MCF 10A (cell line): ENCODE results near the gene IKZF1. TPM values are rescaled to one million over a fixed set of nuclear protein-coding genes. Genes with fewer than 3 reads are reported as not detected.

Experiments
- BruUV-seq: library from RNA; stranded (reverse); fragments of 400-500 nt; replicated peaks from 2 replicates; lab custom pipeline; 2021; lab: Mats Ljungman, UMichigan
- CTCF ChIA-PET: fragments of 300-600 bp; sonication (Branson Sonifier 250); formaldehyde crosslinking; extraction: SDS; loops from one replicate; lab custom pipeline; 2021; ENCODE audit warnings: antibody characterized with exemption, inconsistent platforms; lab: Yijun Ruan, JAX
- POLR2A ChIA-PET: fragments of 300-600, 350-650 bp; sonication (Branson Sonifier 250); formaldehyde crosslinking; extraction: SDS; loops from one replicate; lab custom pipeline; 2020; ENCODE audit warnings: antibody characterized with exemption, inconsistent platforms; lab: Yijun Ruan, JAX
- DNase-seq: peaks from one replicate; pipeline ENCODE4 v3.0.0-alpha.2; 2018; ENCODE audit not compliant: unreplicated experiment
- H3K27ac Mint-ChIP-seq: one replicate; pipeline ENCODE4 v1.8.0; 2022; ENCODE audit warnings: mild to moderate bottlenecking, low read depth, mixed read lengths; ENCODE audit not compliant: unreplicated experiment
- H3K27me3 Mint-ChIP-seq: one replicate; pipeline ENCODE4 v1.8.0; 2022; ENCODE audit warnings: mixed read lengths; ENCODE audit not compliant: insufficient read depth, unreplicated experiment
- H3K36me3 Mint-ChIP-seq: one replicate; pipeline ENCODE4 v1.8.0; 2022; ENCODE audit warnings: mild to moderate bottlenecking, moderate library complexity, mixed read lengths; ENCODE audit not compliant: insufficient read depth, unreplicated experiment
- H3K4me1 Mint-ChIP-seq: one replicate; pipeline ENCODE4 v1.8.0; 2022; ENCODE audit warnings: mixed read lengths; ENCODE audit not compliant: insufficient read depth, unreplicated experiment
- H3K4me3 Mint-ChIP-seq: one replicate; pipeline ENCODE4 v1.8.0; 2022; ENCODE audit warnings: mild to moderate bottlenecking, moderate library complexity, mixed read lengths; ENCODE audit not compliant: unreplicated experiment
- H3K9me3 Mint-ChIP-seq: one replicate; pipeline ENCODE4 v1.8.0; 2022; ENCODE audit warnings: mixed read lengths; ENCODE audit not compliant: unreplicated experiment
- CTCF ChIP-seq: fragments of 200-600 bp; IDR thresholded peaks from one replicate; pipeline ENCODE4 v1.8.0; 2022; ENCODE audit warnings: antibody characterized with exemption, mild to moderate bottlenecking; ENCODE audit not compliant: unreplicated experiment
- intact Hi-C: fragments of 100-400 bp; cut with micrococcal nuclease; formaldehyde crosslinking; loops from 2 replicates; pipeline ENCODE4 v1.14.1; 2022
- total RNA-seq: library from RNA; stranded (reverse); gene quantifications from 2 replicates; pipeline ENCODE4 v1.2.3, GENCODE V29; 2022

IKZF1 gene
- total RNA-seq, 1 experiment from 2014 or later = not detected

DNA sequence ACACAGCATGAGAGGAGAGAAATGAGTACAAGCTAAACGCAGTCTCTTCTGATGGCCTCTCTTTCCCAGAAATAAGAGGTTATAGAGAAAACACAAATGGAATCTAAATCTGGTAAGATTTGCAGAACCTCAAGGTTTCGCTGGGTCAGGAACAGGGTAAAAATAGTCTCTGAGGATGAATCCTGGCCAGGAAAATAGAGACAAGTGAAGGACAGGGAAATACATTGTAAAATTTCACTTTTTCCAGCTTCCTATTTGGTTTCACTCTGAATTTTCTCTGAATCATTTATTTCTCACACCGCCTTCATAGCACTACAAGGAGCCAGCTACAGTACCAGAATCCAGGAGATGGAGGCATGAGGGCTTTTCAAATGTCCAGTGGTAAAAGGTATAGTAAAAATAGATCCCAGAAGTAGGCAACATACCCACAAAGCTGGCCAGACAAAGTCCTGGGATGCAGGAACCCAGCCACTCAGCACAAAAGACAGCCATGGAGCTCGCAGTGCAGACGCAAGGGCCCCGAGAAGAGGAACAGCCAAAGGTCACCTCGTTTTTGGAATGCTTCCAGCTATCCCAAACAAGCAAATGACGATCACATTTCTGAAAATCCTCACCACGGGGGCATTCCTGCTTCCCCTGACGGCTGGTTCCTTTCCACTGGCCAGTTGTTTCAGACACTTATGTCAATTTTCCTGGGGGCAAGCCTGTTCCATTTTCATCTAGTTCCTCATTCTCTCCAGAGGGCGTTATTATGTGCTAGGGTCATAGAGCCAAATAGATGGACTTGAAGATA, 21.5 kb upstream of the IKZF1 start:
- POLR2A ChIA-PET = no interaction called here
- H3K36me3 Mint-ChIP-seq = no peaks in the 10 kb centered on the region
- no peaks in the 10 kb centered on the region for H3K9me3 Mint-ChIP-seq
- CTCF ChIA-PET = no interaction called here
- no peak overlapping the region for H3K4me3 Mint-ChIP-seq
- H3K27ac Mint-ChIP-seq = no peak overlapping the region
- peaks cover 53% of the 10 kb centered on the region for H3K27me3 Mint-ChIP-seq
- no peak for TF ChIP-seq CTCF
- intact Hi-C loops = no loop called here
- H3K4me1 Mint-ChIP-seq = no peaks in the 10 kb centered on the region
- no TSS peak for BruUV-seq
- no peak for DNase-seq

- no peaks in the 10 kb centered on the region for H3K36me3 Mint-ChIP-seq
- H3K4me3 Mint-ChIP-seq = no peak overlapping the region
- no peak overlapping the region for H3K27ac Mint-ChIP-seq
- DNase-seq = no peak
- POLR2A ChIA-PET = no interaction called here
- H3K27me3 Mint-ChIP-seq = peaks cover 46% of the 10 kb centered on the region
- no peak for TF ChIP-seq CTCF
- no peaks in the 10 kb centered on the region for H3K9me3 Mint-ChIP-seq
- CTCF ChIA-PET = interaction anchor here (0.7 kb wide), 1 partner anchor 37 kb away, joined by 3 read pairs; no protein-coding TSS in a partner anchor
- intact Hi-C loops = no loop called here
- BruUV-seq = no TSS peak
- no peaks in the 10 kb centered on the region for H3K4me1 Mint-ChIP-seq
These were observed 20.8 kb upstream of the IKZF1 start for GRCh38 chr7:50283731-50284130.

GRCh38 chr7:50284296-50284695, 20.2 kb upstream of the IKZF1 start:
- intact Hi-C loops = no loop called here
- no peak for TF ChIP-seq CTCF
- POLR2A ChIA-PET = no interaction called here
- Mint-ChIP-seq H3K36me3 (no peaks in the 10 kb centered on the region), H3K4me3 (no peak overlapping the region), H3K27ac (no peak overlapping the region), H3K9me3 (no peaks in the 10 kb centered on the region), H3K27me3 (peaks cover 40% of the 10 kb centered on the region), H3K4me1 (no peaks in the 10 kb centered on the region)
- no peak for DNase-seq
- CTCF ChIA-PET = interaction anchor here (0.7 kb wide), 1 partner anchor 36 kb away, joined by 3 read pairs; no protein-coding TSS in a partner anchor
- no TSS peak for BruUV-seq

GRCh38 chr7:50285269-50285668, 19.2 kb upstream of the IKZF1 start:
- H3K4me1 Mint-ChIP-seq = no peaks in the 10 kb centered on the region
- intact Hi-C loops = no loop called here
- H3K4me3 Mint-ChIP-seq = no peak overlapping the region
- DNase-seq = no peak
- no TSS peak for BruUV-seq
- no peaks in the 10 kb centered on the region for H3K36me3 Mint-ChIP-seq
- CTCF ChIA-PET = interaction anchor here (0.5 to 1.1 kb wide), 2 partner anchors 143 to 263 kb away, joined by 3 to 4 read pairs; no protein-coding TSS in a partner anchor
- H3K27me3 Mint-ChIP-seq = peaks cover 35% of the 10 kb centered on the region
- POLR2A ChIA-PET = no interaction called here
- TF ChIP-seq CTCF = no peak
- no peak overlapping the region for H3K27ac Mint-ChIP-seq
- H3K9me3 Mint-ChIP-seq = no peaks in the 10 kb centered on the region
